Loucy (cell line): ENCODE measurements around the gene ZNF519.
"Not testable (repeated sequence)": the region's sequence is repeated elsewhere in the genome, so short reads cannot be mapped to it uniquely, and the experiment has no call there.

ENCODE experiments used
- H2AFZ ChIP-seq: fragments of 200-600 bp; sonication (generic); 2 replicates; pipeline ENCODE4 v1.6.0; 2016; ENCODE audit warnings: antibody characterized with exemption, mild to moderate bottlenecking, low read length, moderate library complexity
- H3F3A ChIP-seq: fragments of 200-600 bp; 2 replicates; pipeline ENCODE4 v1.6.0; 2016; ENCODE audit warnings: antibody characterized with exemption, low read depth, mild to moderate bottlenecking
- H3K27me3 ChIP-seq: fragments of 200-600 bp; sonication (generic); 2 replicates; pipeline ENCODE4 v1.6.1; 2014; ENCODE audit warnings: low read length, mild to moderate bottlenecking; ENCODE audit not compliant: insufficient read depth, poor library complexity, severe bottlenecking
- H3K36me3 ChIP-seq: fragments of 200-600 bp; sonication (generic); 2 replicates; pipeline ENCODE4 v1.6.1; 2016; ENCODE audit warnings: low read length; ENCODE audit not compliant: insufficient read depth
- H3K4me1 ChIP-seq: fragments of 200-600 bp; sonication (generic); 2 replicates; pipeline ENCODE4 v1.5.1; 2014; ENCODE audit warnings: low read length, mild to moderate bottlenecking; ENCODE audit not compliant: insufficient read depth, poor library complexity, severe bottlenecking
- H3K4me2 ChIP-seq: fragments of 200-600 bp; sonication (generic); 2 replicates; pipeline ENCODE4 v1.6.0; 2014; ENCODE audit warnings: antibody characterized with exemption, low read length, low read depth, mild to moderate bottlenecking; ENCODE audit not compliant: poor library complexity, severe bottlenecking
- H3K4me3 ChIP-seq: fragments of 200-600 bp; sonication (generic); 2 replicates; pipeline ENCODE4 v1.5.1; 2014; ENCODE audit warnings: low read length, mild to moderate bottlenecking, mixed read lengths; ENCODE audit not compliant: poor library complexity, severe bottlenecking
- H3K79me2 ChIP-seq: fragments of 200-600 bp; sonication (generic); 2 replicates; pipeline ENCODE4 v1.6.1; 2014; ENCODE audit warnings: low read length; ENCODE audit not compliant: insufficient read depth
- H3K9ac ChIP-seq: fragments of 200-600 bp; sonication (generic); 2 replicates; pipeline ENCODE4 v1.6.0; 2014; ENCODE audit warnings: mild to moderate bottlenecking, low read depth, low read length, moderate library complexity; ENCODE audit not compliant: poor library complexity, severe bottlenecking
- H3K9me2 ChIP-seq: fragments of 200-600 bp; sonication (generic); replicated peaks from 2 replicates; pipeline ENCODE4 v1.6.1; 2016; ENCODE audit warnings: low read depth, low read length, mixed read lengths
- H3K9me3 ChIP-seq: fragments of 200-600 bp; sonication (generic); 2 replicates; pipeline ENCODE4 v1.6.1; 2014; ENCODE audit warnings: mild to moderate bottlenecking, antibody characterized with exemption, low read length, low read depth; ENCODE audit not compliant: insufficient read depth
- H4K20me1 ChIP-seq: fragments of 200-600 bp; sonication (generic); 2 replicates; pipeline ENCODE4 v1.6.0; 2014; ENCODE audit warnings: antibody characterized with exemption, low read length, mild to moderate bottlenecking; ENCODE audit not compliant: insufficient read depth, poor library complexity, severe bottlenecking

ZNF519 gene

GRCh38 chr18:14170367-14171036 lies 38.3 kb upstream of the ZNF519 start:
- not testable (repeated sequence) for H3K36me3 ChIP-seq, H3K79me2 ChIP-seq, H3K9me3 ChIP-seq, H3K9me2 ChIP-seq, H3K4me1 ChIP-seq, H3K9ac ChIP-seq, H2AFZ ChIP-seq, H4K20me1 ChIP-seq, H3K4me3 ChIP-seq, H3K4me2 ChIP-seq, H3K27me3 ChIP-seq, H3F3A ChIP-seq

GRCh38 chr18:14162915-14163314 lies 30.7 kb upstream of the ZNF519 start:
- H3K9me3 ChIP-seq, H3K9ac ChIP-seq, H3K27me3 ChIP-seq, H3K36me3 ChIP-seq, H2AFZ ChIP-seq, H3K4me1 ChIP-seq, H3K9me2 ChIP-seq, H3K4me2 ChIP-seq, H3F3A ChIP-seq, H4K20me1 ChIP-seq, H3K4me3 ChIP-seq, H3K79me2 ChIP-seq: not testable (repeated sequence)

GRCh38 chr18:14151564-14152113 lies 19.4 kb upstream of the ZNF519 start:
- not testable (repeated sequence) for H3K27me3 ChIP-seq, H3F3A ChIP-seq

GRCh38 chr18:14150766-14151165 lies 18.5 kb upstream of the ZNF519 start:
- not testable (repeated sequence) for H3K9me3 ChIP-seq, H3F3A ChIP-seq, H3K4me2 ChIP-seq

More at GRCh38 chr18:14151564-14152113, 19.4 kb upstream of the ZNF519 start:
- not testable (repeated sequence) for H2AFZ ChIP-seq, H4K20me1 ChIP-seq, H3K9ac ChIP-seq, H3K4me2 ChIP-seq, H3K4me1 ChIP-seq, H3K9me3 ChIP-seq, H3K36me3 ChIP-seq, H3K9me2 ChIP-seq, H3K4me3 ChIP-seq, H3K79me2 ChIP-seq

GRCh38 chr18:14149916-14150420 lies 17.7 kb upstream of the ZNF519 start:
- H3K79me2 ChIP-seq, H4K20me1 ChIP-seq, H2AFZ ChIP-seq, H3K27me3 ChIP-seq, H3K36me3 ChIP-seq, H3K4me1 ChIP-seq, H3K4me3 ChIP-seq, H3K9me2 ChIP-seq, H3K9ac ChIP-seq, H3F3A ChIP-seq, H3K4me2 ChIP-seq, H3K9me3 ChIP-seq: not testable (repeated sequence)

More at GRCh38 chr18:14150766-14151165, 18.5 kb upstream of the ZNF519 start:
- not testable (repeated sequence) for H3K9ac ChIP-seq, H3K4me1 ChIP-seq, H2AFZ ChIP-seq, H3K79me2 ChIP-seq, H3K36me3 ChIP-seq, H3K27me3 ChIP-seq, H4K20me1 ChIP-seq, H3K9me2 ChIP-seq, H3K4me3 ChIP-seq

- H3K27me3 ChIP-seq, H4K20me1 ChIP-seq, H3K79me2 ChIP-seq, H3K9ac ChIP-seq, H3K4me1 ChIP-seq, H3K36me3 ChIP-seq, H3K9me2 ChIP-seq, H2AFZ ChIP-seq, H3K4me2 ChIP-seq, H3F3A ChIP-seq, H3K9me3 ChIP-seq, H3K4me3 ChIP-seq: not testable (repeated sequence)
Observed at GRCh38 chr18:14149121-14149850, 17.1 kb upstream of the ZNF519 start.

GRCh38 chr18:14147935-14148865 lies 16.0 kb upstream of the ZNF519 start:
- H3K4me1 ChIP-seq, H4K20me1 ChIP-seq, H3K4me2 ChIP-seq, H3K9ac ChIP-seq, H3K9me3 ChIP-seq, H2AFZ ChIP-seq, H3K79me2 ChIP-seq, H3K36me3 ChIP-seq, H3F3A ChIP-seq, H3K9me2 ChIP-seq, H3K4me3 ChIP-seq, H3K27me3 ChIP-seq: not testable (repeated sequence)
